Breast epithelium (tissue), 4 donors: ENCODE data around the gene MAF. TPM values are rescaled to one million over a fixed set of nuclear protein-coding genes. Genes with fewer than 3 reads are reported as not detected.

Source experiments
- DNase-seq, 2 donors: peaks; one replicate each; pipeline ENCODE4 v3.0.0-alpha.2; 2019; ENCODE audit warnings: low spot score in 2 of 2
- H3K27ac ChIP-seq, 2 donors: fragments of 200-600 bp; sonication (generic) in 1 of 2; one replicate each; pipeline ENCODE4 v1.5.1; 2016 to 2019; ENCODE audit warnings: mild to moderate bottlenecking in 1 of 2
- H3K27me3 ChIP-seq, 2 donors: fragments of 200-600 bp; sonication (generic) in 1 of 2; one replicate each; pipeline versions ENCODE4 v1.5.1 to v1.6.0; 2017 to 2019; ENCODE audit warnings: control low read depth in 1 of 2, mild to moderate bottlenecking in 1 of 2
- H3K36me3 ChIP-seq: fragments of 200-600 bp; one replicate; pipeline ENCODE4 v1.5.1; 2019
- H3K4me1 ChIP-seq, 2 donors: fragments of 200-600 bp; sonication (generic); one replicate each; pipeline ENCODE4 v1.5.1; 2016 to 2019; ENCODE audit warnings: control low read depth in 1 of 2
- H3K4me3 ChIP-seq, 3 donors: fragments of 200-600 bp; sonication (generic); 1 replicate in 2 of 3; 2 replicates in 1 of 3; pipeline ENCODE4 v1.5.1; 2016 to 2019; ENCODE audit warnings: mild to moderate bottlenecking in 3 of 3, moderate library complexity in 2 of 3
- H3K9me3 ChIP-seq, 2 donors: fragments of 200-600 bp; sonication (generic) in 1 of 2; one replicate each; pipeline ENCODE4 v1.5.1; 2016 to 2019; ENCODE audit warnings: control low read depth in 1 of 2
- POLR2A ChIP-seq: fragments of 450-650 bp; IDR thresholded peaks from one replicate; pipeline ENCODE4 v1.6.1; 2016; ENCODE audit warnings: antibody characterized with exemption, mild to moderate bottlenecking, moderate library complexity
- POLR2AphosphoS5 ChIP-seq, 3 donors: sonication (generic); formaldehyde crosslinking; IDR thresholded peaks; one replicate each; pipeline ENCODE4 v1.6.1; 2017; ENCODE audit warnings: antibody characterized with exemption in 3 of 3
- intact Hi-C: fragments of 100-400 bp; cut with DNase I; formaldehyde crosslinking; loops from one replicate; pipeline ENCODE4 v1.15.1; 2023; ENCODE audit warnings: low total_unique reads
- total RNA-seq, 3 donors: library from RNA; depleted of rRNA; stranded (reverse); fragments of >200 nt; gene quantifications; one replicate each; pipeline ENCODE4 v1.1.0, GENCODE V29; 2016
- TF ChIP-seq, protein P1 (sequence below), 3 donors: fragments of 450-650 bp; IDR thresholded peaks; one replicate each; pipeline ENCODE4 v1.5.1; 2016 to 2017; ENCODE audit warnings: antibody characterized with exemption in 3 of 3, mild to moderate bottlenecking in 3 of 3, moderate library complexity in 3 of 3

The MAF gene
- total RNA-seq, 3 donors from 2014 or later: 21.8 to 66.6 (median 37.0) TPM

DNA sequence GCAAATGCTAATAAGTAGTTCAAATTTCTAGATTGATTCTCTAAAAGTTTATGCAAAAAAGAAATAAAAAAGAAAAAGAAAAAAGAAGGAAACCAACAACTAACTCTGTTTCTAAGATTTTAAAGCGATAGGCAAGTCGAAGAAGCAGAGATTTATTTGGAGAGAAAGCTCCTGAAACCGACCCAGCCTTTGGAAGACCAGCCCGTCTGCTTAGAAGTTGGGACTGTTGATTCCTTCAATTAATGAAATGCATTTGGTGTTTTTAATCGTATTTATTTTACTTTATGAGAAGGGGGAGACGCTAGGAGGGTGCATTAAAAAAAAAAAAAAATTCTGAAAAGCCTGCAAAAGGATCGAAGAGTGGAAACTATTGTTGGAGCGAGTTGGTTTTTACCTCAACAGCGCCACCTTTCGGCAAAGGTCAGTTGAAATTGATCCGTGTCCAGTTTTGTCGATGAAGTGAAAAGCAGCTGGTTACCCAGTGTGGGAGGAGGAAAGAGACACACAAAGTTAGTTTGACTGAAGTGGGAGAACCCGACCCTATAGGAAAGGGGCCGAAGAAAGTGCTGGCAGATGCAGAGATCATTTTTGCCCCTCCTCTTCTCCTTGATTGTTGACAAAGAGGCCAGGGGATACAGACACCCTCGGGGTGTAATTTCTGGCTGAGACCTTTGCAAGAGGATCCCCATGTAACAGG lies 1.5 kb upstream of the MAF start:
- H3K27ac ChIP-seq: peak overlapping the region; percentile 95 to 98
- TF ChIP-seq POLR2A: no peak
- TF ChIP-seq POLR2AphosphoS5 (IDR thresholded peaks at IDR 0.05): peak in 2 of 3 donors; percentile 42 to 60
- TF ChIP-seq, protein P1, sequence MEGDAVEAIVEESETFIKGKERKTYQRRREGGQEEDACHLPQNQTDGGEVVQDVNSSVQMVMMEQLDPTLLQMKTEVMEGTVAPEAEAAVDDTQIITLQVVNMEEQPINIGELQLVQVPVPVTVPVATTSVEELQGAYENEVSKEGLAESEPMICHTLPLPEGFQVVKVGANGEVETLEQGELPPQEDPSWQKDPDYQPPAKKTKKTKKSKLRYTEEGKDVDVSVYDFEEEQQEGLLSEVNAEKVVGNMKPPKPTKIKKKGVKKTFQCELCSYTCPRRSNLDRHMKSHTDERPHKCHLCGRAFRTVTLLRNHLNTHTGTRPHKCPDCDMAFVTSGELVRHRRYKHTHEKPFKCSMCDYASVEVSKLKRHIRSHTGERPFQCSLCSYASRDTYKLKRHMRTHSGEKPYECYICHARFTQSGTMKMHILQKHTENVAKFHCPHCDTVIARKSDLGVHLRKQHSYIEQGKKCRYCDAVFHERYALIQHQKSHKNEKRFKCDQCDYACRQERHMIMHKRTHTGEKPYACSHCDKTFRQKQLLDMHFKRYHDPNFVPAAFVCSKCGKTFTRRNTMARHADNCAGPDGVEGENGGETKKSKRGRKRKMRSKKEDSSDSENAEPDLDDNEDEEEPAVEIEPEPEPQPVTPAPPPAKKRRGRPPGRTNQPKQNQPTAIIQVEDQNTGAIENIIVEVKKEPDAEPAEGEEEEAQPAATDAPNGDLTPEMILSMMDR (IDR thresholded peaks at IDR 0.05): peak; percentile 72 to 95 (median 81)
- no peaks in the 10 kb centered on the region for H3K9me3 ChIP-seq
- peaks cover 0 to 9% of the 10 kb centered on the region in 2 donors for H3K4me1 ChIP-seq
- no peaks in the 10 kb centered on the region for H3K27me3 ChIP-seq
- peak; percentile 76 to 82 for DNase-seq
- H3K4me3 ChIP-seq: peak overlapping the region; percentile 68 to 89 (median 79)
- no peaks in the 10 kb centered on the region for H3K36me3 ChIP-seq
- intact Hi-C loops: loop anchor here (10.0 kb wide), 1 partner anchor 1097 kb away; no protein-coding TSS in a partner anchor

DNA sequence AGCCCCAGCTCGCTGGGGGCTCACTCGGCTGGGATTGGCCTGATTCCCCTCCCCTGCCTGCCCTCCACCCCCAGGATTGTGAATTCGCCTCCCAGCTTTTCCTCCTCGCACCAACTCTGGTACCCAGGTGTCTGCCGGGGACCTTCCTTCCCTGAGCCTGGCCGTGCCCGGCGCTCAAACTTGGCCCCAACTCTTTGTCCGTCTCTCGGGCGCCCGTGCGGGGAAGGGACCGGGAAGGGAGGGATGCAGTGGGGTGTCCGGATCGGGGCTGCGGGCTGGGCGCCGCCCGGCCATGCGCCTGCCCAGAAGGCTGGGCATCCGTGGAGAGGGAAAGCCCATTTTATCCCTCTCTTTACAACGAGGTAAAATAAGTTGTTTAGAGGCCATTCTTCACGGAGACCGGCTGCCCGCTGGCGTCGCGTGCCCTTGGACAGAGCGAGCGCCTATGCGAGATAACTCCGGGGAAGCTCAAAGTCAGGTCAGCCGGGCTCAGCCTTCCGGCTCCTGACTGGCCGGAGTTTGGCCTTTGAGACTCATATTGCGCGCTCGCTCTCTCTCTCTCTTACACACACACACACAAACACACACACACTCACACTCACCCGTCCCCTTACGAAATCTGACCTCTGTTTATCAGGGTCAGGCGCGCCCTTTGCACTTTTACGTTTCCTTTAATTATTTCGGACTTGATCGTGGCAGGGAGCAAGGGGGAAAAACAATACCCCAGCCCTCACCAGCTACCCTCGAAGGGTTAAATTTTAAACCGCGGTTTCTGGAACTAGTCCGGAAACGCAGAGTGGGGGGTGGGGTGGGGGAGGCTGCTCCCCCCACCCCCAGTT lies 774 bp upstream of the MAF start:
- peak in 2 of 3 donors; percentile 25 to 44 for TF ChIP-seq POLR2AphosphoS5 (IDR thresholded peaks at IDR 0.05)
- TF ChIP-seq, protein P1 (IDR thresholded peaks at IDR 0.05): no peak
- DNase-seq: peak in 1 of 2 donors; percentile 31
- Histone ChIP-seq H3K4me3 (peak overlapping the region; percentile 68 to 89 (median 79)), H3K27ac (peak overlapping the region; percentile 95 to 98), H3K27me3 (no peaks in the 10 kb centered on the region), H3K36me3 (no peaks in the 10 kb centered on the region), H3K4me1 (peaks cover 0 to 3% of the 10 kb centered on the region in 2 donors), H3K9me3 (no peaks in the 10 kb centered on the region)
- intact Hi-C loops: loop anchor here (10.0 kb wide), 1 partner anchor 1097 kb away; no protein-coding TSS in a partner anchor

DNA sequence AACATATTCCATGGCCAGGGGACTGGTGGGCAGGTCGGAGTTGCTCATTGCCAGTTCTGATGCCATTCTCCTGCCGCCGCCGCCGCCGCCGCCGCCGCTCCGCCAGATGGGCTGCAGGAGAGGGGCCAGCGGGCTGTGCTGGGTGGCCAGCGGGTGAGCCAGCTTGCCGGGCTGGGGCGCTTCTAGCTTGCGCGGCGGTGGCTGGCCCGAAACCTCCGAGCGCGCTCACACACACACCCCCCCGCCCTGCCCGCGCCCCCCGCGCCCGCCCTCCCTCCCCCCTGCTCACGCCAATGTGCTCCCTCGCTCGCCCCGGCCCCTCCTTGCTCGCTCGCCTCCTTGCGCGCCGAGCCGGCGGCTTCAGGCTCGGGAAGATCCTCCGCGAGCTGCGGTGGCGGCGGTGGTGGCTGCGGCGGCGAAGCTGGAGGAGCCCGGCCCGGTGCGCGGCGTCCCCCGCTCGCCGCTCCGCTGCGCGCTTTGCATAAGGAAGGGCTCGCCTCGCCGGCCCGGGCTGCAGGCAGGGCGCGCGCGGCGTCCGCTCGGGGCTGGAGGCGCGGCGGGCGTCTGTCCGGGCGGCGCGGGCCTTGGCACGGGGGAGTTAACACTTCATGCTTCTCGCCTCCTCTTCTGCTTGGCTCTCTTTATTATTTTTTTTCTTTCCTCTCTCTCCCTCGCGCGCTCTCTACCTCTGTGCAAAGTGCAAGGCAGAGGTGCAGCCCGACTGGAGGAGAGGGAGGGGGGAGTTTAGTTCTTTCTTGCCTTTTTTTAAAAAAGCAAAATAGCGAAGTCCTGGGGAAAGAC lies 500 bp downstream of the MAF start:
- H3K4me3 ChIP-seq: peak overlapping the region; percentile 68 to 89 (median 79)
- H3K9me3 ChIP-seq: no peaks in the 10 kb centered on the region
- intact Hi-C loops: loop anchor here (10.0 kb wide), 1 partner anchor 1095 kb away; no protein-coding TSS in a partner anchor
- no peaks in the 10 kb centered on the region for H3K36me3 ChIP-seq
- no peaks in the 10 kb centered on the region for H3K27me3 ChIP-seq
- no peaks in the 10 kb centered on the region for H3K4me1 ChIP-seq
- TF ChIP-seq, protein P1 (IDR thresholded peaks at IDR 0.05): no peak
- no peak for TF ChIP-seq POLR2A
- TF ChIP-seq POLR2AphosphoS5 (IDR thresholded peaks at IDR 0.05): peak in 1 of 3 donors; percentile 2
- peak; percentile 36 to 62 for DNase-seq
- H3K27ac ChIP-seq: peak overlapping the region; percentile 95 to 98

DNA sequence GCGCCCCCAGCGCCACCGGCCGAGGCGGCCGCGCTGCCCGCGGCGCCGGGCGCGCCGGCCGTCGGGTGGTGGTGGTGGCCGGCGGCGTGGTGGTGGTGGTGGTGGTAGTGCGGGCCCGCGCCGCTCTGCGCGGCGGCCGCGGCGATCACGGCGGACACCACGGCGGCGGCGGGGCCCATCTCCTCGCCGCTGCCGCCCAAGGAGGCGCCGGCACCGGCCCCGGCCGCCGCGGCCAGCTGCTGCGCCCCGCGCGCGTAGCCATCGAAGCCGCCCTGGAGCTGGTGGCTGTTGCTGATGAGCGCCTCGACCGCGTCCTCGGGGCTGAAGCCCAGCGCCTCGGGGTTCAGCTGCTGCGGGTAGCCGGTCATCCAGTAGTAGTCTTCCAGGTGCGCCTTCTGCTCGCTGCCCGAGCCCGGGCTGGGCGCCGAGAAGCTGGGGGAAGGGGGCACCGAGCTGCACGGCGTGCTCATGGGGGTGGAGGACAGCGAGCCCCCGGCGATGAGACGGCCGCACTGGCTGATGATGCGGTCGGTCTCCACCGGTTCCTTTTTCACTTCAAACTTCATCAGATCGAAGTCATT lies 1.2 kb downstream of the MAF start:
- intact Hi-C loops: no loop called here
- TF ChIP-seq, protein P1 (IDR thresholded peaks at IDR 0.05): no peak
- peak in 1 of 3 donors; percentile 39 for TF ChIP-seq POLR2AphosphoS5 (IDR thresholded peaks at IDR 0.05)

More for the DNA sequence above, 1.2 kb downstream of the MAF start:
- Histone ChIP-seq H3K4me3 (peak overlapping the region; percentile 68 to 89 (median 79)), H3K36me3 (no peaks in the 10 kb centered on the region), H3K27me3 (no peaks in the 10 kb centered on the region), H3K27ac (peak overlapping the region; percentile 95 to 98), H3K4me1 (no peaks in the 10 kb centered on the region), H3K9me3 (no peaks in the 10 kb centered on the region)
- no peak for DNase-seq
